Hindlimb muscle (tissue), 1 donor: ENCODE measurements around the gene UMPS. TPM values are rescaled to one million over a fixed set of nuclear protein-coding genes. Genes with fewer than 3 reads are reported as not detected.
"Not testable (repeated sequence)": the region's sequence is repeated elsewhere in the genome, so short reads cannot be mapped to it uniquely, and the experiment has no call there.

Experiments
- DNase-seq: peaks from one replicate; pipeline ENCODE4 v3.0.0-alpha.2; 2013
- polyA plus RNA-seq: library from polyadenylated mRNA; unstranded; fragments of 120-200 nt; gene quantifications from one replicate; pipeline ENCODE4 v1.2.1, GENCODE V29; 2013; ENCODE audit not compliant: insufficient read length

The UMPS gene
- polyA plus RNA-seq, 1 donor, result 14.8 TPM

GRCh38 chr3:124780761-124781475 lies 50.7 kb downstream of the UMPS start:
- DNase-seq, result peak; percentile 86

GRCh38 chr3:124781476-124782376 lies 51.5 kb downstream of the UMPS start:
- no peak for DNase-seq

- not testable (repeated sequence) for DNase-seq
Measured at GRCh38 chr3:124782377-124782712, 52.1 kb downstream of the UMPS start.

- DNase-seq, result no peak
Measured at GRCh38 chr3:124783696-124784095, 53.4 kb downstream of the UMPS start.

- no peak for DNase-seq
Measured at GRCh38 chr3:124784686-124785382, 54.6 kb downstream of the UMPS start.

- DNase-seq, result no peak
Measured at GRCh38 chr3:124785973-124786372, 55.7 kb downstream of the UMPS start.

- no peak for DNase-seq
Measured at GRCh38 chr3:124786511-124787241, 56.4 kb downstream of the UMPS start.

- no peak for DNase-seq
Measured at GRCh38 chr3:124787476-124788195, 57.4 kb downstream of the UMPS start.

GRCh38 chr3:124788254-124788745 lies 58.0 kb downstream of the UMPS start:
- DNase-seq, result no peak

- not testable (repeated sequence) for DNase-seq
Measured at GRCh38 chr3:124789103-124789502, 58.9 kb downstream of the UMPS start.

- no peak for DNase-seq
Measured at GRCh38 chr3:124791142-124791541, 60.9 kb downstream of the UMPS start.

- DNase-seq, result peak; percentile 54
Measured at GRCh38 chr3:124791639-124792151, 61.4 kb downstream of the UMPS start.

GRCh38 chr3:124792341-124793040 lies 62.2 kb downstream of the UMPS start:
- no peak for DNase-seq

- no peak for DNase-seq
Measured at GRCh38 chr3:124793054-124793739, 62.9 kb downstream of the UMPS start.

- DNase-seq, result no peak
Measured at GRCh38 chr3:124796477-124796876, 66.2 kb downstream of the UMPS start.

- DNase-seq, result no peak
Measured at GRCh38 chr3:124797426-124797945, 67.2 kb downstream of the UMPS start.
